SU-DHL-6 (cell line): ENCODE results near the gene BTBD19.
"Not testable (repeated sequence)": the region's sequence is repeated elsewhere in the genome, so short reads cannot be mapped to it uniquely, and the experiment has no call there.

Source experiments
- H2AFZ ChIP-seq: fragments of 200-600 bp; sonication (generic); 2 replicates; pipeline ENCODE4 v1.6.1; 2014; ENCODE audit warnings: low read depth, mild to moderate bottlenecking, moderate library complexity, mixed read lengths, antibody characterized with exemption, low read length; ENCODE audit not compliant: severe bottlenecking
- H3F3A ChIP-seq: fragments of 200-600 bp; shearing (Covaris generic); 2 replicates; pipeline ENCODE4 v1.6.0; 2016; ENCODE audit warnings: antibody characterized with exemption, mild to moderate bottlenecking; ENCODE audit not compliant: insufficient read depth
- H3K27ac ChIP-seq: fragments of 200-600 bp; sonication (generic); 2 replicates; pipeline ENCODE4 v1.5.1; 2016; ENCODE audit warnings: low read depth, mild to moderate bottlenecking, low read length, moderate library complexity, mixed read lengths
- H3K27me3 ChIP-seq: fragments of 200-600 bp; sonication (generic), shearing (Covaris generic); 2 replicates; pipeline ENCODE4 v1.6.0; 2014; ENCODE audit warnings: mild to moderate bottlenecking, low read length
- H3K36me3 ChIP-seq: fragments of 200-600 bp; sonication (generic); 2 replicates; pipeline ENCODE4 v1.6.1; 2014; ENCODE audit warnings: mild to moderate bottlenecking, low read length, mixed read lengths
- H3K4me2 ChIP-seq: fragments of 300-600, 200-600 bp; shearing (Covaris generic), sonication (generic); 2 replicates; pipeline ENCODE4 v1.6.0; 2014; ENCODE audit warnings: low read length, low read depth, mild to moderate bottlenecking; ENCODE audit not compliant: poor library complexity, severe bottlenecking
- H3K4me3 ChIP-seq: fragments of 200-600 bp; sonication (generic); 2 replicates; pipeline ENCODE4 v1.5.1; 2014; ENCODE audit warnings: antibody characterized with exemption, low read length, mild to moderate bottlenecking, mixed read lengths; ENCODE audit not compliant: insufficient read depth, poor library complexity, severe bottlenecking
- H3K79me2 ChIP-seq: fragments of 200-600 bp; sonication (generic); 2 replicates; pipeline ENCODE4 v1.6.1; 2014; ENCODE audit warnings: mild to moderate bottlenecking, low read length, moderate library complexity; ENCODE audit not compliant: insufficient read depth
- H3K9ac ChIP-seq: fragments of 200-600 bp; sonication (generic); 2 replicates; pipeline ENCODE4 v1.7.0; 2014; ENCODE audit warnings: mild to moderate bottlenecking, low read length
- H3K9me2 ChIP-seq: fragments of 200-600 bp; sonication (generic); replicated peaks from 2 replicates; pipeline ENCODE4 v1.6.1; 2014; ENCODE audit warnings: low read length; ENCODE audit not compliant: insufficient read depth
- H3K9me3 ChIP-seq: fragments of 200-600 bp; sonication (generic); 2 replicates; pipeline ENCODE4 v1.6.1; 2014; ENCODE audit warnings: low read length, mixed read lengths; ENCODE audit not compliant: insufficient read depth
- H4K20me1 ChIP-seq: fragments of 200-600 bp; sonication (generic); 2 replicates; pipeline ENCODE4 v1.6.1; 2014; ENCODE audit warnings: low read depth, mild to moderate bottlenecking, antibody characterized with exemption, low read length, moderate library complexity, mixed read lengths
- CTCF ChIP-seq: fragments of 200-600 bp; sonication (generic); IDR thresholded peaks from one replicate; pipeline ENCODE4 v1.5.1; 2017; ENCODE audit warnings: antibody characterized with exemption, mild to moderate bottlenecking, low read length, moderate library complexity; ENCODE audit not compliant: insufficient read depth, poor library complexity, severe bottlenecking
- EZH2phosphoT487 ChIP-seq: fragments of 200-600 bp; sonication (generic), shearing (Covaris generic); conservative IDR thresholded peaks from 2 replicates; pipeline ENCODE4 v1.6.1; 2018; ENCODE audit warnings: mild to moderate bottlenecking, antibody characterized with exemption, low read length, moderate library complexity, mixed read lengths

The BTBD19 gene

GRCh38 chr1:44808063-44808937 is at the start of gene BTBD19:
Gene BTBD19 (plus strand): TSS chr1:44808523. CDS start chr1:44808821, 298 bp downstream.
- Histone ChIP-seq H3K27me3 (no peaks in the 10 kb centered on the region), H3K27ac (peak within 1 kb of the TSS; percentile 78), H3K4me2 (peak within 1 kb of the TSS; percentile 36), H3K9me2 (no peaks in the 10 kb centered on the region), H3K4me3 (no peak within 1 kb of the TSS), H3K79me2 (no peaks in the 10 kb centered on the region), H3K36me3 (no peaks in the 10 kb centered on the region), H3F3A (peaks cover 14% of the 10 kb centered on the region), H3K9me3 (no peaks in the 10 kb centered on the region), H4K20me1 (no peaks in the 10 kb centered on the region), H3K9ac (peak within 1 kb of the TSS; percentile 45), H2AFZ (peak within 1 kb of the TSS; percentile 8)
- TF ChIP-seq CTCF: no peak
- no peak for TF ChIP-seq EZH2phosphoT487

GRCh38 chr1:44759077-44759476 is 49.2 kb upstream of the BTBD19 start:
- no peaks in the 10 kb centered on the region for H4K20me1 ChIP-seq
- TF ChIP-seq EZH2phosphoT487 (no peak), CTCF (no peak)
- peaks cover 17% of the 10 kb centered on the region for H3K36me3 ChIP-seq

GRCh38 chr1:44760876-44761275 is 47.4 kb upstream of the BTBD19 start:
- Histone ChIP-seq H3K9me3 (no peaks in the 10 kb centered on the region), H3K36me3 (peaks cover 12% of the 10 kb centered on the region), H3F3A (no peaks in the 10 kb centered on the region), H3K27me3 (no peaks in the 10 kb centered on the region), H2AFZ (no peak overlapping the region), H4K20me1 (no peaks in the 10 kb centered on the region), H3K9ac (no peak overlapping the region), H3K4me3 (no peak overlapping the region), H3K27ac (no peak overlapping the region), H3K9me2 (no peaks in the 10 kb centered on the region), H3K79me2 (no peaks in the 10 kb centered on the region), H3K4me2 (no peak overlapping the region)
- no peak for TF ChIP-seq CTCF
- no peak for TF ChIP-seq EZH2phosphoT487

More at GRCh38 chr1:44759077-44759476, 49.2 kb upstream of the BTBD19 start:
- no peaks in the 10 kb centered on the region for H3K27me3 ChIP-seq
- H3K9me2 ChIP-seq: no peaks in the 10 kb centered on the region
- no peaks in the 10 kb centered on the region for H3K79me2 ChIP-seq
- H2AFZ ChIP-seq: no peak overlapping the region
- H3F3A ChIP-seq: no peaks in the 10 kb centered on the region
- no peak overlapping the region for H3K9ac ChIP-seq
- H3K27ac ChIP-seq: no peak overlapping the region
- no peak overlapping the region for H3K4me2 ChIP-seq
- H3K9me3 ChIP-seq: no peaks in the 10 kb centered on the region
- H3K4me3 ChIP-seq: no peak overlapping the region

GRCh38 chr1:44766421-44766820 is 41.9 kb upstream of the BTBD19 start:
- H3F3A ChIP-seq: peaks cover 17% of the 10 kb centered on the region; the same call in 1 of the 2 replicates
- H3K79me2 ChIP-seq, H3K4me2 ChIP-seq, H3K4me3 ChIP-seq, H2AFZ ChIP-seq, H4K20me1 ChIP-seq, H3K27ac ChIP-seq, H3K27me3 ChIP-seq, H3K36me3 ChIP-seq, H3K9ac ChIP-seq, H3K9me3 ChIP-seq, H3K9me2 ChIP-seq: not testable (repeated sequence)
